RWPE1 (cell line): ENCODE measurements around the gene ASPN.

Experiments used
- CTCF ChIA-PET: fragments of 350-600 bp; sonication (Branson Sonifier 250); formaldehyde crosslinking; extraction: SDS; loops from one replicate; lab custom pipeline; 2021; lab: Yijun Ruan, JAX
- POLR2A ChIA-PET: fragments of 400-600 bp; formaldehyde crosslinking; extraction: SDS; loops from one replicate; lab custom pipeline; 2020; ENCODE audit warnings: antibody characterized with exemption; ENCODE audit not compliant: low non-redundant PET; lab: Yijun Ruan, JAX
- DNase-seq: peaks from one replicate; pipeline ENCODE4 v3.0.0; 2012; ENCODE audit warnings: low spot score
- H3K27ac ChIP-seq: fragments of 450-650 bp; 2 replicates; pipeline ENCODE4 v1.5.1; 2017
- TF ChIP-seq, protein P1 (sequence below): fragments of 450-650 bp; conservative IDR thresholded peaks from 2 replicates; pipeline ENCODE4 v1.5.1; 2017; ENCODE audit warnings: low read depth, mild to moderate bottlenecking

Gene ASPN

GRCh38 chr9:92508018-92508820 is 25.9 kb upstream of the ASPN start:
- H3K27ac ChIP-seq = peak overlapping the region; percentile 97
- ChIA-PET CTCF (interaction anchor here (0.7 kb wide), 1 partner anchor 13 kb away, joined by 3 read pairs; no protein-coding TSS in a partner anchor), POLR2A (interaction anchor here (0.5 kb wide), 1 partner anchor 17 kb away, joined by 6 read pairs; no protein-coding TSS in a partner anchor)
- DNase-seq = no peak
- TF ChIP-seq, protein P1, sequence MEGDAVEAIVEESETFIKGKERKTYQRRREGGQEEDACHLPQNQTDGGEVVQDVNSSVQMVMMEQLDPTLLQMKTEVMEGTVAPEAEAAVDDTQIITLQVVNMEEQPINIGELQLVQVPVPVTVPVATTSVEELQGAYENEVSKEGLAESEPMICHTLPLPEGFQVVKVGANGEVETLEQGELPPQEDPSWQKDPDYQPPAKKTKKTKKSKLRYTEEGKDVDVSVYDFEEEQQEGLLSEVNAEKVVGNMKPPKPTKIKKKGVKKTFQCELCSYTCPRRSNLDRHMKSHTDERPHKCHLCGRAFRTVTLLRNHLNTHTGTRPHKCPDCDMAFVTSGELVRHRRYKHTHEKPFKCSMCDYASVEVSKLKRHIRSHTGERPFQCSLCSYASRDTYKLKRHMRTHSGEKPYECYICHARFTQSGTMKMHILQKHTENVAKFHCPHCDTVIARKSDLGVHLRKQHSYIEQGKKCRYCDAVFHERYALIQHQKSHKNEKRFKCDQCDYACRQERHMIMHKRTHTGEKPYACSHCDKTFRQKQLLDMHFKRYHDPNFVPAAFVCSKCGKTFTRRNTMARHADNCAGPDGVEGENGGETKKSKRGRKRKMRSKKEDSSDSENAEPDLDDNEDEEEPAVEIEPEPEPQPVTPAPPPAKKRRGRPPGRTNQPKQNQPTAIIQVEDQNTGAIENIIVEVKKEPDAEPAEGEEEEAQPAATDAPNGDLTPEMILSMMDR = no peak

DNA sequence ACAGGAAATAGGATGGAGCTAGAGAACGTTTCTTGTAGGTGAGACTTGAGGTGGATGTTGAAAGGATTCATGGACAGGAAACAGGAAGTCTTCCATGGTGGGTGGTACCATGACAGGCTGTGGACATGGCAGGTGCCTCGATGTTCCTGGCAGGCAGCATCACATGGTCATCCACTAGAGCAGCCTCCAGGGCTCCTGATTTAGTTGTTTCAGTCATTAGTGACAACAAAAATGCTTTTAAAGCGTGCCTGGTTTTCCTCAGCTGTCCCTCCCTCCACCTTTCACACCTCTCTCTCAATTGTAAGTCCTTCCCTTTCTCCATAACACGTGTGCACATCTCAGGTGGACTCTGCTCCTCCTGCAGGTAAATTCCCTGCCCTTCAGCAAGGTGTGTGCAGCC is 25.2 kb upstream of the ASPN start:
- peak overlapping the region; percentile 97 for H3K27ac ChIP-seq
- POLR2A ChIA-PET = no interaction called here
- CTCF ChIA-PET = no interaction called here
- no peak for DNase-seq
- TF ChIP-seq, protein P1 = no peak

GRCh38 chr9:92507005-92507404 is 24.7 kb upstream of the ASPN start:
- ChIA-PET POLR2A (no interaction called here), CTCF (no interaction called here)
- TF ChIP-seq, protein P1 = no peak
- DNase-seq = no peak
- peak overlapping the region; percentile 97 for H3K27ac ChIP-seq

DNA sequence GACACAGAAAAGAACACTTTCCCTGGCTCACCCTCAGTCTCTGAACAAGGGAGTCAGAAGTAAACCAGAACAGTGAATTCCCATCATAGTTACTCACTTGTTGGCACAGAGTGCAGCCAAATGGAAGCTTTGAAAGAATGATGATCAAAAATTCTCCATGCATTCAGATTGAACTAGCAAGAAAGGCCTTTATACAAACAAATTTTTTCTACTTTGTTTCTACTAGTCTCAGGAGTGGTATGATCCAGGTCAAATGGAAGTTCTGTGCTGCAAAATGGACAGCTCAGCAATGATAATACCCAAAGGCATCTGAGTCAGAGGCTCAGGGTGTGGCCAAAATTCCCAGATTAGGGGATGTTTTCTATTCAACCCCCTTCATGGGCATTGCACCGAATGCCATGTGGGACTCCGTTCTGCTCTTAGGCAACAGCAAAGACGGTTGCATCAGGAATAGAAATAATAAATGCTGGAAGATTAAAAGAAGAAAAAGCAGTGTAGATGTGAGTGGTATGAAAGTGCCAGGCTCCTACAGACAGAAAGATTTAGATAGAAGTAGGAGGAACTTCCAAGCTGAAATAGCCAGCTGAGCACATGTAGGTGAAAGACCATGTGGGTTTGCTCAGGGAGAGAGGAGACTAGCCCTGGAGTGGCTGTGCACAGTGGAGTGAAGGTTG is 24.0 kb upstream of the ASPN start:
- DNase-seq = peak; percentile 98
- peak overlapping the region; percentile 97 for H3K27ac ChIP-seq
- POLR2A ChIA-PET = no interaction called here
- TF ChIP-seq, protein P1 = no peak
- CTCF ChIA-PET = no interaction called here

GRCh38 chr9:92504881-92505280 is 22.6 kb upstream of the ASPN start:
- CTCF ChIA-PET = no interaction called here
- peak overlapping the region; percentile 75 for H3K27ac ChIP-seq
- DNase-seq = no peak
- TF ChIP-seq, protein P1 = no peak
- POLR2A ChIA-PET = no interaction called here

GRCh38 chr9:92503156-92503555 is 20.9 kb upstream of the ASPN start:
- ChIA-PET POLR2A (no interaction called here), CTCF (interaction anchor here (0.6 to 1.0 kb wide), 5 partner anchors 24 to 565 kb away, joined by 3 to 4 read pairs (median 3); no protein-coding TSS in a partner anchor)

More at GRCh38 chr9:92503156-92503555, 20.9 kb upstream of the ASPN start:
- DNase-seq = no peak
- TF ChIP-seq, protein P1 = no peak
- no peak overlapping the region for H3K27ac ChIP-seq
